ENCODE data around the gene CACYBP.

The CACYBP gene

DNA sequence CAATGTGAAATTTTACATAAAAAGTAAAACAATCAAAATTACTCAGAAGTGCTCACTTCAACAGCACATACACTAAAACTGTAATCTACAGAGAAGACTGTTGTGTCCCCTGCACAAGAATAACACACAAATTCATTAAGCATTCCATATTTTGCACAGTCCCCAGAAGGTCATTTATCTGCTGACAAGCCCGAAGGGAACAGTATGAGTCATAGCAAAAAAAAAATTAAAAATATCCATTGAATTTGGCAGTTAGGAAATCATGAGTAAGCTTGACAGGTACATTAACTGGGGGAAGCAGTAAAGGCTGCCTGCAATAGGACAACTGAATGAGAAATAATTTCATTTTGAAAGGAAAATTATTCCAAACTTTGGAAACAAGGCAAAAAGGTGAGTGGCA, 3.3 kb upstream of the CACYBP start:
- TF ChIP-seq, protein P1, sequence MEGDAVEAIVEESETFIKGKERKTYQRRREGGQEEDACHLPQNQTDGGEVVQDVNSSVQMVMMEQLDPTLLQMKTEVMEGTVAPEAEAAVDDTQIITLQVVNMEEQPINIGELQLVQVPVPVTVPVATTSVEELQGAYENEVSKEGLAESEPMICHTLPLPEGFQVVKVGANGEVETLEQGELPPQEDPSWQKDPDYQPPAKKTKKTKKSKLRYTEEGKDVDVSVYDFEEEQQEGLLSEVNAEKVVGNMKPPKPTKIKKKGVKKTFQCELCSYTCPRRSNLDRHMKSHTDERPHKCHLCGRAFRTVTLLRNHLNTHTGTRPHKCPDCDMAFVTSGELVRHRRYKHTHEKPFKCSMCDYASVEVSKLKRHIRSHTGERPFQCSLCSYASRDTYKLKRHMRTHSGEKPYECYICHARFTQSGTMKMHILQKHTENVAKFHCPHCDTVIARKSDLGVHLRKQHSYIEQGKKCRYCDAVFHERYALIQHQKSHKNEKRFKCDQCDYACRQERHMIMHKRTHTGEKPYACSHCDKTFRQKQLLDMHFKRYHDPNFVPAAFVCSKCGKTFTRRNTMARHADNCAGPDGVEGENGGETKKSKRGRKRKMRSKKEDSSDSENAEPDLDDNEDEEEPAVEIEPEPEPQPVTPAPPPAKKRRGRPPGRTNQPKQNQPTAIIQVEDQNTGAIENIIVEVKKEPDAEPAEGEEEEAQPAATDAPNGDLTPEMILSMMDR (IDR thresholded peaks at IDR 0.05; ENCODE audit: control insufficient read depth, extremely low read depth, insufficient read depth): no peak
- H3K4me3 ChIP-seq (ENCODE audit: low read depth, low read length): no peak overlapping the region
- no peak for DNase-seq (ENCODE audit: low read depth)

DNA sequence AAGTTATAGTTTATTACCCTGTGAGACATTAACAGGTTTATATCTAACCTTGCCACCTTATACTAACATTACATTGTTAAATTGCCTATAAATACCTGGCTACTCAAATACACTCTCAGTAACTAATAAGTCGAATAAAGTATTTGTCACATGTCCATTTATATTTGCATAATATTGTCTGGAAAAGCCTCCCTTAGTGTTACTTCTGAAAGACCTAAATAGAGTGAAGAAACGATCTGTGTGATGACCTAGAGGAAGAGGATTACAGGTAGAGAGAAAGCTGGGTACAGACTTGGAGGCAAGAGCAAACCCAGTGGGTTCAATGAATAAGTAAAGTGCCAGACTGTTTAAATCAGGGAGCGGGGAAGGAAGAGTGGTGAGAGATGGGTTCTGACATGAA, 2.7 kb upstream of the CACYBP start:
- H3K4me3 ChIP-seq (ENCODE audit: low read depth, low read length): no peak overlapping the region
- DNase-seq (ENCODE audit: low read depth): no peak
- TF ChIP-seq, protein P1 (IDR thresholded peaks at IDR 0.05; ENCODE audit: control insufficient read depth, extremely low read depth, insufficient read depth): no peak

DNA sequence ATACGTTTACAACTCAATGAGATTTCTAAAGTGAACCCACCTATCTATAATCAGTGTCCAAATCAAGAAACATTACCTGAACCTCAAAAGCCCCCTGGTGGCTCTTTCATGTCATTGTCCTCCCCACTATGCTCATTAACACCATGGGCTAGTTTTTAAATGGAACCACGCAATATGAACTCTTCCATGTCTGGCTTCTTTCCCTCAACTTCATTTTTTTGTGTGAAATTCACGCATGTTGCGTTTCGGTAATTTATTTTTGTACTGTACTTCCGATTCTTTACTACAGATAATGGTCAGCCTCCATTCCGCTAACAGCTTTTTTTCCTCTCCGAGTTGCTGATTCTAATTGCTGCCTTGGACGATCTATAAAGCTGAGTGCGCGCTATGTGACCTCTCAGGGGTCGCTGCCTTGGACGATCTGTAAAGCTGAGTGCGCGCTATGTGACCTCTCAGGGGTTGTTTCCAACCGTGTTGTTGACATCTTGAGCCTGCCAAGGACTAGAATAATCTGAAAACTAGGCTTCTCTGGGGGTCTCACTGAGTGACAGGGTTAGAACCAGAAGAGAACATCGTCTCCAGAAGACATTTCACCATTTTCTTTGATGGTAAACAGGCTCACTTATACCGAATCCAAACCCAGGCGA, 1.1 kb upstream of the CACYBP start:
- TF ChIP-seq, protein P1 (IDR thresholded peaks at IDR 0.05; ENCODE audit: control insufficient read depth, extremely low read depth, insufficient read depth): peak; percentile 54
- H3K4me3 ChIP-seq (ENCODE audit: low read depth, low read length): peak overlapping the region; percentile 91
- DNase-seq (ENCODE audit: low read depth): peak; percentile 51

DNA sequence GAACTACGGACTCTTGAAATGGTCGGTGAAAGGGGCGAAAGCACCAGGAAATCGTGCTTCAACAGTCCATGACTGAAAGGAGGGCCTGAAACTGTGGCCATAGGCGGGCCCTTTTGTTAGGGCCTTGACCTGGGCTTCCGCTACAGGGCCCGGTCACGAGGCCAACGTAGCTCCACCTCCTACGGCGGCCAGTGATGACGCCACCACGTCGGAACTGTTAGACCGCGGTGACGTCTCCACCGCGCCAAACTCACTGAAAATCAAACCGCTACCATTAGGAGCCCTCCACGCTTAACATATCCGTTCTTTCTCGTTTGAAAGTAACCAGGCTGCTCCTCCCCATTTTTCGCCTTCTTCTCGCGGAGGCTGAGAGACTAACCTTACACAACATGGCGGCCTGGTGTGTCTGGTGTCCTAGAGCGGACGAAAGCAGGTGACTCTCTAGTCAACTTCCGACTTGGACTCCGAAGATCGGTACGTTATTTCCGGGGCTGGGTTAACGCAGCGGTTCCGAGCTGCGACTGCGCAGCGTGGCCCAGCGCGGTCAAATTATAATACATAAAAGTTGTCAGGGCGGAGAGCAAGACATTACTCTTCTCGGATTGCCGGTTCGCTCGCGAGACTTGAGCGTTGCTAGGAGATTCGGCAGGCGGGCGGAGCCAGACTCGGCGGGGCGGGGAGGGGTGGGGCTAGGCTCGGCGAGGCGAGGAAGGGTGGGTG, 371 bp upstream of the CACYBP start:
- TF ChIP-seq, protein P1 (IDR thresholded peaks at IDR 0.05; ENCODE audit: control insufficient read depth, extremely low read depth, insufficient read depth): no peak
- H3K4me3 ChIP-seq (ENCODE audit: low read depth, low read length): peak overlapping the region; percentile 91
- DNase-seq (ENCODE audit: low read depth): peak; percentile 98

DNA sequence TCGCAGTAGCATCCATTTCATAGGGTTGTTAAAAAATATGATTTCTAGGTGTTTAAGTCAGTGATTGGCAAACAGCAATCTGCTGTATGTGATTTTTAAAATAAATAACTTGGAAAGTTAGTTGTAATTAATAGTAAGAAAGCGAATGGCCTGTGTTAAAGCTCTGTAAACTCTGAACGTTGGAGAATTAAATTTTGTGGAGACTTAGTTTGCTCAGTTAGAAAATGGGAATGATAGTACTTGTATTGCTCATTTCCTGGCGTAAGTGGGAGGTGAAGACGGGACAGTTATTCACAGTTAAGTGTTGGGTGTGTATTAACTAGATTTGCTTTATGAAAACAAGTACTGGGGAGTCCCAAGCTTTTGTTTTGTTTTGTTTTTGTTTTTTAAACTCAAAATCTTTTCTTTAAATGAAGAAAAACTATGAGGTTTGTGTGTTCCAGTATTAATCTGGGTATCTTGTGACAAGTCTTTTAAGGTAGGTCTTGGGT, 995 bp downstream of the CACYBP start:
- TF ChIP-seq, protein P1 (IDR thresholded peaks at IDR 0.05; ENCODE audit: control insufficient read depth, extremely low read depth, insufficient read depth): no peak
- H3K4me3 ChIP-seq (ENCODE audit: low read depth, low read length): peak overlapping the region; percentile 91
- no peak for DNase-seq (ENCODE audit: low read depth)

DNA sequence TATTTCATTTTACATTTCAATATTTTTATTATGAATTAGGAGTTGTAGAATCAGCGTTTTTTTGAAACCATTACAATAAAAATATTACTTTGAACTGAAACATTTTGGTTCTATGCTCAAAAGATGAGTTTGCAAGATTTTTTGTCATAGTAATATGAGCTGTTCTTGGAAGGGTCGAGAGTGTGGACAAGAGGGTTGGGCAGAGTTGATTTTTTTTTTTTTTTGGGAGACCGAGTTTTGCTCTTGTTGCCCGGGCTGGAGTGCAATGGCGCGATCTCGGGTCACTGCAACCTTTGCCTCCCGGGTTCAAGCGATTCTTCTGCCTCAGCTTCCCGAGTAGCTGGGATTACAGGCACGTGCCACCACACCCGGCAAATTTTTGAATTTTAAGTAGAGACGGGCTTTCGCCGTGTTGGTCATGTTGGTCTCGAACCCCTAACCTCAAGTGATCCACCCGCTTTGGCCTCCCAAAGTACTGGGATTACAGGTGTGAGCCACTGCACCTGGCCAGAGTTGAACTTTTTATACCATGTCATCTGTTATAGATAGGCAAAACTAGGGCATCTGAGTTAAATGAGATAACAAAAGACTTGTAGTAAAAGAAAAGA, 3.3 kb downstream of the CACYBP start:
- no peak overlapping the region for H3K4me3 ChIP-seq (ENCODE audit: low read depth, low read length)
- no peak for DNase-seq (ENCODE audit: low read depth)
- TF ChIP-seq, protein P1 (IDR thresholded peaks at IDR 0.05; ENCODE audit: control insufficient read depth, extremely low read depth, insufficient read depth): no peak
